Loucy (cell line): ENCODE results near the gene STXBP4.

Source experiments
- CTCF ChIP-seq: fragments of 200-600 bp; sonication (generic); conservative IDR thresholded peaks from 2 replicates; pipeline ENCODE4 v1.5.1; 2014; ENCODE audit warnings: mild to moderate bottlenecking, antibody characterized with exemption, low read length
- EZH2phosphoT487 ChIP-seq: fragments of 200-600 bp; IDR thresholded peaks from 2 replicates; pipeline ENCODE4 v1.6.1; 2018; ENCODE audit warnings: antibody characterized with exemption, mild to moderate bottlenecking, moderate library complexity, borderline replicate concordance

GRCh38 chr17:55200904-55201303, 232.3 kb downstream of the STXBP4 start:
- TF ChIP-seq CTCF (no peak), EZH2phosphoT487 (no peak)
